ENCODE measurements around the gene MDM1. TPM values are rescaled to one million over a fixed set of nuclear protein-coding genes. Genes with fewer than 3 reads are reported as not detected.

The MDM1 gene
- total RNA-seq, 4 donors from 2014 or later = 5.2 to 46.2 (median 14.5) TPM

DNA sequence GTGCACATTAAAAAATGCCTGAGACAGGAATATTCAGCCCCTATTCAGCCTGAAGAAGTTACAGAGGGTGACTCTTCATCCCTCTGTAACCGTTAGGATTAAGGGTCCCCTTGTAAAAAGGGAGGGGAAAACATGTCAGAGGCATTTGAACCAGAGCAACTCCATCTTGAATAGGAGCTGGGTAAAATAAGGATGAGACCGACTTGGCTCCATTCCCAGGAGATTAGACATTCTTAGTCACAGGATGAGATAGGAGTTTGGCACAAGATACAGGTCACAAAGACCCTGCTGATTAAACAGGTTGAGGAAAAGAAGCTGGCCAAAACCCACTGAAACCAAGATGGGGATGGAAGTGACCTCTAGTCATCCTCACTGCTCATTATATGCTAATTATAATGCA, 19.9 kb upstream of the MDM1 start:
- Histone ChIP-seq H3K36me3 (no peaks in the 10 kb centered on the region), H3K27me3 (no peaks in the 10 kb centered on the region), H3K27ac (no peak overlapping the region), H3K4me1 (no peaks in the 10 kb centered on the region), H3K9me3 (no peaks in the 10 kb centered on the region), H3K4me3 (no peak overlapping the region)
- TF ChIP-seq, protein P1, sequence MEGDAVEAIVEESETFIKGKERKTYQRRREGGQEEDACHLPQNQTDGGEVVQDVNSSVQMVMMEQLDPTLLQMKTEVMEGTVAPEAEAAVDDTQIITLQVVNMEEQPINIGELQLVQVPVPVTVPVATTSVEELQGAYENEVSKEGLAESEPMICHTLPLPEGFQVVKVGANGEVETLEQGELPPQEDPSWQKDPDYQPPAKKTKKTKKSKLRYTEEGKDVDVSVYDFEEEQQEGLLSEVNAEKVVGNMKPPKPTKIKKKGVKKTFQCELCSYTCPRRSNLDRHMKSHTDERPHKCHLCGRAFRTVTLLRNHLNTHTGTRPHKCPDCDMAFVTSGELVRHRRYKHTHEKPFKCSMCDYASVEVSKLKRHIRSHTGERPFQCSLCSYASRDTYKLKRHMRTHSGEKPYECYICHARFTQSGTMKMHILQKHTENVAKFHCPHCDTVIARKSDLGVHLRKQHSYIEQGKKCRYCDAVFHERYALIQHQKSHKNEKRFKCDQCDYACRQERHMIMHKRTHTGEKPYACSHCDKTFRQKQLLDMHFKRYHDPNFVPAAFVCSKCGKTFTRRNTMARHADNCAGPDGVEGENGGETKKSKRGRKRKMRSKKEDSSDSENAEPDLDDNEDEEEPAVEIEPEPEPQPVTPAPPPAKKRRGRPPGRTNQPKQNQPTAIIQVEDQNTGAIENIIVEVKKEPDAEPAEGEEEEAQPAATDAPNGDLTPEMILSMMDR (IDR thresholded peaks at IDR 0.05) = no peak
- no peak for TF ChIP-seq POLR2A (IDR thresholded peaks at IDR 0.05)
- no peak for DNase-seq

DNA sequence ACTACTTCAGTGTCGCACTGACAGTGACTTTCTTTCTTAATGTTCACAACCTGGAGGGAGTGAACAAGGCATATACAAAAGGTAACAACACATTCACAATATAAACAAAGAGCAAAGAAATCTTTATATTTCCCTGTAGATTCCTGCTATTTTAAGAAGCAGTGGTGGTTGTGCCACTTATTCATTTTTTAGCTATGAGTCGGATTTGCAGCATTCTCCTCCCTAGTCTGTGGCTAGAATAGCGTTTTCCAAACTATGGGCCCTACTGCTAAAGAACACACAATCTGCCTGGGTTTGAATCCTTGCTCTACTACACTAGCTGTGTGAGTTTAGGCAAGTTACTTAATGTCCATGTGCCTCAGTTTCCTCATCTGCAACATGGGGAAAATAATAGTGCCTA, 18.6 kb upstream of the MDM1 start:
- no peaks in the 10 kb centered on the region for H3K4me1 ChIP-seq
- no peak overlapping the region for H3K4me3 ChIP-seq
- H3K36me3 ChIP-seq = no peaks in the 10 kb centered on the region
- no peak for DNase-seq
- no peaks in the 10 kb centered on the region for H3K27me3 ChIP-seq
- no peaks in the 10 kb centered on the region for H3K9me3 ChIP-seq
- no peak overlapping the region for H3K27ac ChIP-seq
- no peak for TF ChIP-seq POLR2A (IDR thresholded peaks at IDR 0.05)

- Histone ChIP-seq H3K9me3 (no peaks in the 10 kb centered on the region), H3K4me3 (no peak overlapping the region), H3K27me3 (no peaks in the 10 kb centered on the region), H3K4me1 (no peaks in the 10 kb centered on the region), H3K27ac (no peak overlapping the region), H3K36me3 (no peaks in the 10 kb centered on the region)
- no peak for DNase-seq
- TF ChIP-seq POLR2A (IDR thresholded peaks at IDR 0.05) = no peak
- TF ChIP-seq, protein P1 (IDR thresholded peaks at IDR 0.05) = no peak
Measured at GRCh38 chr12:68349921-68350606, 17.9 kb upstream of the MDM1 start.

DNA sequence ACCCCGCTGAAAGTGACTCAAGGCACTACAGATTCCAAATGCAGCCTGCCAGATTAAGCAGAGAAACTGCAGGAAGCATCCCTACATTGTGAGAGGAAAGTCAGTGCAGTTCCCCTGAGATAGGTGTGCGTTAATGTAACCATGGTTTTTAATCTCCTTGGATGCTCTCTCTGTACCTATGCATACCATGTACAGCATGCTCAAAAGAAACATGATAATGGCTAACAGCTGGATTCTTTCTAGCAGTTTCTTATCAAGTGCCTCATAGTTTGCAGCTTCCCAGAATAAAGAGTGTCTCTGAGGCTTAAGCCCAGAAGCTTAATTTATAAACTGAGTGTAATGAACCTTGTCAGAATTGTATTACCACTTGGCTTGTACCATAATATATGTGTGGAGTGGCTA, 17.1 kb upstream of the MDM1 start:
- no peaks in the 10 kb centered on the region for H3K27me3 ChIP-seq
- DNase-seq = no peak
- TF ChIP-seq, protein P1 (IDR thresholded peaks at IDR 0.05) = no peak
- no peak for TF ChIP-seq POLR2A (IDR thresholded peaks at IDR 0.05)

GRCh38 chr12:68348419-68348818, 16.3 kb upstream of the MDM1 start:
- TF ChIP-seq, protein P1 (IDR thresholded peaks at IDR 0.05) = no peak
- no peak for TF ChIP-seq POLR2A (IDR thresholded peaks at IDR 0.05)
- DNase-seq = no peak
- no peaks in the 10 kb centered on the region for H3K36me3 ChIP-seq
- H3K9me3 ChIP-seq = no peaks in the 10 kb centered on the region
- H3K4me1 ChIP-seq = no peaks in the 10 kb centered on the region
- no peak overlapping the region for H3K4me3 ChIP-seq
- no peak overlapping the region for H3K27ac ChIP-seq
- H3K27me3 ChIP-seq = no peaks in the 10 kb centered on the region

More for the DNA sequence above, 17.1 kb upstream of the MDM1 start:
- no peaks in the 10 kb centered on the region for H3K4me1 ChIP-seq
- H3K27ac ChIP-seq = no peak overlapping the region
- H3K36me3 ChIP-seq = no peaks in the 10 kb centered on the region
- no peak overlapping the region for H3K4me3 ChIP-seq
- H3K9me3 ChIP-seq = no peaks in the 10 kb centered on the region

DNA sequence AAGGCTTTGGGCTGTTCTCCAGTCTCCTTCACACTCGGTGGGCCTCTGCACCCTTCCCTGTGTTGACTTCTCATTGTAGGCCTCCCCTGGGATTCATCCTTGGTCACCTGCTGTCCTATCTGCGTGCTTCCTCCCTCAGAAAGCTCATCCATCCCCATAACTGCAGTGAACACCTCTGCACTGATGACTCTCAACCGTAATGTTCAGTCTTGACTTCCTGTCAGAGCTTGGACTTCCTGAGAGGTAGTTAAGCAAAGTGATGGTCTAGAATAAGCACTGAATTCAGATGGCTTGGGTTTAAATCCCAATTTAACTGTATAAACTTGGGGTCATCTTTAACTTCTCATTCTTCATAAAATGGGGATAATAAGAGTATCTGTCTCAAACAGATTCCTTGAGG, 13.6 kb upstream of the MDM1 start:
- DNase-seq = no peak
- no peaks in the 10 kb centered on the region for H3K27me3 ChIP-seq
- H3K4me3 ChIP-seq = no peak overlapping the region
- no peaks in the 10 kb centered on the region for H3K36me3 ChIP-seq
- TF ChIP-seq, protein P1 (IDR thresholded peaks at IDR 0.05) = no peak
- no peak for TF ChIP-seq POLR2A (IDR thresholded peaks at IDR 0.05)
- no peak overlapping the region for H3K27ac ChIP-seq
- H3K4me1 ChIP-seq = no peaks in the 10 kb centered on the region
- no peaks in the 10 kb centered on the region for H3K9me3 ChIP-seq
